ENCODE results near the gene PPP2R5B.

PPP2R5B gene

GRCh38 chr11:64923944-64924909, at the start of gene PPP2R5B:
PPP2R5B (plus strand) TSS chr11:64924689; CDS start chr11:64925735, 1,046 bp downstream.
- DNase-seq (ENCODE audit: low read depth, low spot score), result peak; percentile 82
- Histone ChIP-seq H3K9ac (ENCODE audit: insufficient read length, low read depth) (peak within 1 kb of the TSS; percentile 86), H3K36me3 (ENCODE audit: insufficient read depth, insufficient read length, low read length) (no peaks in the 10 kb centered on the region), H3K27me3 (ENCODE audit: insufficient read depth, insufficient read length) (peaks cover 9% of the 10 kb centered on the region), H3K4me1 (ENCODE audit: insufficient read depth, insufficient read length) (peaks cover 15% of the 10 kb centered on the region), H3K4me3 (ENCODE audit: insufficient read length, low read depth) (peak within 1 kb of the TSS; percentile 50), H3K9me3 (ENCODE audit: insufficient read depth, low read length) (no peaks in the 10 kb centered on the region)
- TF ChIP-seq SUZ12 (IDR thresholded peaks at IDR 0.05; ENCODE audit: extremely low read depth, insufficient read depth, insufficient read length), result no peak
- peak; percentile 23 for TF ChIP-seq YY1 (IDR thresholded peaks at IDR 0.05; ENCODE audit: insufficient read depth, insufficient read length)

- Histone ChIP-seq H3K9ac (ENCODE audit: insufficient read length, low read depth) (no peak overlapping the region), H3K4me1 (ENCODE audit: insufficient read depth, insufficient read length) (peaks cover 7% of the 10 kb centered on the region), H3K4me3 (ENCODE audit: insufficient read length, low read depth) (no peak overlapping the region)
Observed at GRCh38 chr11:64875369-64876228, 48.9 kb upstream of the PPP2R5B start.

GRCh38 chr11:64876229-64876750, 48.2 kb upstream of the PPP2R5B start:
- no peak for TF ChIP-seq YY1 (IDR thresholded peaks at IDR 0.05; ENCODE audit: insufficient read depth, insufficient read length)
- TF ChIP-seq SUZ12 (IDR thresholded peaks at IDR 0.05; ENCODE audit: extremely low read depth, insufficient read depth, insufficient read length), result no peak
- no peak for TF ChIP-seq ZNF274 (IDR thresholded peaks at IDR 0.05; ENCODE audit: low read depth, low read length)
- Histone ChIP-seq H3K27me3 (ENCODE audit: insufficient read depth, insufficient read length) (peaks cover 4% of the 10 kb centered on the region), H3K9ac (ENCODE audit: insufficient read length, low read depth) (peak overlapping the region; percentile 18), H3K9me3 (ENCODE audit: insufficient read depth, low read length) (no peaks in the 10 kb centered on the region), H3K4me3 (ENCODE audit: insufficient read length, low read depth) (no peak overlapping the region), H3K36me3 (ENCODE audit: insufficient read depth, insufficient read length, low read length) (peaks cover 46% of the 10 kb centered on the region), H3K4me1 (ENCODE audit: insufficient read depth, insufficient read length) (peaks cover 5% of the 10 kb centered on the region)
- no peak for DNase-seq (ENCODE audit: low read depth, low spot score)

More at GRCh38 chr11:64875369-64876228, 48.9 kb upstream of the PPP2R5B start:
- Histone ChIP-seq H3K27me3 (ENCODE audit: insufficient read depth, insufficient read length) (peaks cover 4% of the 10 kb centered on the region), H3K36me3 (ENCODE audit: insufficient read depth, insufficient read length, low read length) (peaks cover 53% of the 10 kb centered on the region), H3K9me3 (ENCODE audit: insufficient read depth, low read length) (no peaks in the 10 kb centered on the region)
- no peak for DNase-seq (ENCODE audit: low read depth, low spot score)
- TF ChIP-seq ZNF274 (IDR thresholded peaks at IDR 0.05; ENCODE audit: low read depth, low read length), result no peak
- TF ChIP-seq YY1 (IDR thresholded peaks at IDR 0.05; ENCODE audit: insufficient read depth, insufficient read length), result no peak
- TF ChIP-seq SUZ12 (IDR thresholded peaks at IDR 0.05; ENCODE audit: extremely low read depth, insufficient read depth, insufficient read length), result no peak

GRCh38 chr11:64876835-64877341, 47.6 kb upstream of the PPP2R5B start:
- DNase-seq (ENCODE audit: low read depth, low spot score), result no peak
- peak overlapping the region; percentile 97 for H3K9ac ChIP-seq (ENCODE audit: insufficient read length, low read depth)
- TF ChIP-seq YY1 (IDR thresholded peaks at IDR 0.05; ENCODE audit: insufficient read depth, insufficient read length) (no peak), ZNF274 (IDR thresholded peaks at IDR 0.05; ENCODE audit: low read depth, low read length) (no peak), SUZ12 (IDR thresholded peaks at IDR 0.05; ENCODE audit: extremely low read depth, insufficient read depth, insufficient read length) (no peak)
- H3K9me3 ChIP-seq (ENCODE audit: insufficient read depth, low read length), result no peaks in the 10 kb centered on the region
- H3K4me3 ChIP-seq (ENCODE audit: insufficient read length, low read depth), result peak overlapping the region; percentile 96
- peaks cover 5% of the 10 kb centered on the region for H3K4me1 ChIP-seq (ENCODE audit: insufficient read depth, insufficient read length)
- H3K27me3 ChIP-seq (ENCODE audit: insufficient read depth, insufficient read length), result peaks cover 4% of the 10 kb centered on the region
- H3K36me3 ChIP-seq (ENCODE audit: insufficient read depth, insufficient read length, low read length), result peaks cover 40% of the 10 kb centered on the region

GRCh38 chr11:64877390-64878222, 46.9 kb upstream of the PPP2R5B start:
- peak overlapping the region; percentile 96 for H3K4me3 ChIP-seq (ENCODE audit: insufficient read length, low read depth)

GRCh38 chr11:64878223-64878493, 46.3 kb upstream of the PPP2R5B start:
- Histone ChIP-seq H3K9ac (ENCODE audit: insufficient read length, low read depth) (peak overlapping the region; percentile 97), H3K9me3 (ENCODE audit: insufficient read depth, low read length) (no peaks in the 10 kb centered on the region), H3K4me1 (ENCODE audit: insufficient read depth, insufficient read length) (peaks cover 5% of the 10 kb centered on the region), H3K36me3 (ENCODE audit: insufficient read depth, insufficient read length, low read length) (peaks cover 28% of the 10 kb centered on the region), H3K4me3 (ENCODE audit: insufficient read length, low read depth) (peak overlapping the region; percentile 96), H3K27me3 (ENCODE audit: insufficient read depth, insufficient read length) (peaks cover 4% of the 10 kb centered on the region)
- DNase-seq (ENCODE audit: low read depth, low spot score), result no peak
- no peak for TF ChIP-seq YY1 (IDR thresholded peaks at IDR 0.05; ENCODE audit: insufficient read depth, insufficient read length)
- no peak for TF ChIP-seq SUZ12 (IDR thresholded peaks at IDR 0.05; ENCODE audit: extremely low read depth, insufficient read depth, insufficient read length)
- no peak for TF ChIP-seq ZNF274 (IDR thresholded peaks at IDR 0.05; ENCODE audit: low read depth, low read length)

More at GRCh38 chr11:64877390-64878222, 46.9 kb upstream of the PPP2R5B start:
- TF ChIP-seq SUZ12 (IDR thresholded peaks at IDR 0.05; ENCODE audit: extremely low read depth, insufficient read depth, insufficient read length), result no peak
- no peak for TF ChIP-seq ZNF274 (IDR thresholded peaks at IDR 0.05; ENCODE audit: low read depth, low read length)
- TF ChIP-seq YY1 (IDR thresholded peaks at IDR 0.05; ENCODE audit: insufficient read depth, insufficient read length), result no peak
- Histone ChIP-seq H3K9me3 (ENCODE audit: insufficient read depth, low read length) (no peaks in the 10 kb centered on the region), H3K4me1 (ENCODE audit: insufficient read depth, insufficient read length) (peaks cover 5% of the 10 kb centered on the region), H3K9ac (ENCODE audit: insufficient read length, low read depth) (peak overlapping the region; percentile 97), H3K36me3 (ENCODE audit: insufficient read depth, insufficient read length, low read length) (peaks cover 34% of the 10 kb centered on the region), H3K27me3 (ENCODE audit: insufficient read depth, insufficient read length) (peaks cover 4% of the 10 kb centered on the region)
- no peak for DNase-seq (ENCODE audit: low read depth, low spot score)

All from NT2/D1 (cell line).